ENCODE measurements around the gene RANGAP1. TPM values are rescaled to one million over a fixed set of nuclear protein-coding genes. Genes with fewer than 3 reads are reported as not detected.

RANGAP1 gene
- total RNA-seq: 10 to 100 TPM; 31.4 to 75.2 (median 52.1) TPM

GRCh38 chr22:41285820-41286638 lies at the start of gene RANGAP1:
Gene RANGAP1, minus strand, starts transcription at chr22:41286187. Its CDS starts 5,143 bp downstream, at chr22:41281044.
- Histone ChIP-seq H3K9me3 (no peaks in the 10 kb centered on the region), H3K27ac (peak within 1 kb of the TSS; percentile 88 to 94 (median 91)), H3K27me3 (no peaks in the 10 kb centered on the region), H3K4me3 (peak within 1 kb of the TSS; percentile 81 to 99 (median 86)), H3K36me3 (peaks cover 0 to 35% of the 10 kb centered on the region in 2 donors), H3K4me1 (peaks cover 14% of the 10 kb centered on the region in 2 donors)
- TF ChIP-seq CTCF (IDR thresholded peaks at IDR 0.05 in 4 of 5, conservative IDR thresholded peaks at IDR 0.05 in 1 of 5): peak in 2 of 5 experiments; percentile 33 to 38
- TF ChIP-seq POLR2A (IDR thresholded peaks at IDR 0.05): peak; percentile 91 to 92
- ATAC-seq: peak; percentile 97 to 98
- in situ Hi-C loops (cut with MboI; ENCODE audit: low sequenced_read_pairs in 4 of 4) (loop anchor here in 1 of 4 donors (25.0 kb wide), 1 partner anchor 251 kb away; the partner anchor contains the start of gene POLR3H), intact Hi-C loops (cut with DNase I; ENCODE audit: low total_unique reads) (loop anchor here (1.0 to 10.0 kb wide), 6 partner anchors 41 to 799 kb away; partner anchors contain the start of genes L3MBTL2, POLR3H, RBX1 and TEF)
- DNase-seq: peak; percentile 97 to 98

DNA sequence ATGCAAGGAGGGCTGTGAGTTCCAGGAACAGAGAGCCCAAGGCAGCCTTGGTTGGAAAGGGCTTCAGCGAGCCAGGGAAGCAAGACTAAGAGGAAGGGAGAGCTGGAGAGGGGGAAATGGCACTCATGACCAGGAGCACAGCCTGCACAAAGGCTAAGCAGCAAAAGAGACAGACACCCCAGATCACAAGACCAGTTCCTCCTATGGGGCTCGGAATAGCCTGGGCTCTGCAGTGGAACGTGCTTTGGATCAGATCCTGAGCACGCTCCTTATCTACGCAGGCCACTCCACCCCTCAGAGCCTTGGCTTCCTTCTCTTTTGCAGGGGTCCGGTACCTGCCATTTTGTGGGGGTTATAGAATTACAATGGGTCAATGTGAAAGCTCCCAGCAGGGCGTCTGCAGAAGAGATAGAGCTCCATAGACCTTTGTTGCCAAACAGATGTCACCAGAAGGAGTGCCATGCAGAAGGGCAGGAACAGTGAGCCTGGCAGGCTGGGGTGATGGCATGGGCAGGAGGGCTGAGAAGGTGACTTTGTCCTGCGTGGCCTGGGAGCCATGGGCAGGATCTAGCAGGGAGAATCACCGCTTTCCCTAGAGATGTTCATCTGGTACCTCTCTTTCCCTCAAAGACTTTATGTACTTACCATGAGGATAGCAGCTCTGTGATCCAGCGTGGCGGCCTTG lies 49.1 kb upstream of the RANGAP1 start:
- Histone ChIP-seq H3K4me3 (no peak overlapping the region), H3K27ac (no peak overlapping the region), H3K9me3 (no peaks in the 10 kb centered on the region), H3K4me1 (no peaks in the 10 kb centered on the region), H3K27me3 (no peaks in the 10 kb centered on the region), H3K36me3 (peaks cover 0 to 58% of the 10 kb centered on the region in 2 donors)
- intact Hi-C loops (cut with DNase I; ENCODE audit: low total_unique reads) (no loop called here), in situ Hi-C loops (cut with MboI; ENCODE audit: low sequenced_read_pairs in 4 of 4) (no loop called here)
- TF ChIP-seq POLR2A (IDR thresholded peaks at IDR 0.05) (no peak), CTCF (IDR thresholded peaks at IDR 0.05 in 4 of 5, conservative IDR thresholded peaks at IDR 0.05 in 1 of 5) (no peak)
- no peak for DNase-seq
- no peak for ATAC-seq

GRCh38 chr22:41334215-41334614 lies 48.2 kb upstream of the RANGAP1 start:
- H3K4me1 ChIP-seq: no peaks in the 10 kb centered on the region
- H3K27ac ChIP-seq: no peak overlapping the region
- intact Hi-C loops (cut with DNase I; ENCODE audit: low total_unique reads): no loop called here
- no peaks in the 10 kb centered on the region for H3K9me3 ChIP-seq
- TF ChIP-seq POLR2A (IDR thresholded peaks at IDR 0.05) (no peak), CTCF (IDR thresholded peaks at IDR 0.05 in 4 of 5, conservative IDR thresholded peaks at IDR 0.05 in 1 of 5) (no peak)
- H3K36me3 ChIP-seq: peaks cover 0 to 58% of the 10 kb centered on the region in 2 donors
- no peak for ATAC-seq
- in situ Hi-C loops (cut with MboI; ENCODE audit: low sequenced_read_pairs in 4 of 4): no loop called here
- DNase-seq: no peak
- H3K4me3 ChIP-seq: no peak overlapping the region
- H3K27me3 ChIP-seq: no peaks in the 10 kb centered on the region

GRCh38 chr22:41333806-41334205 lies 47.8 kb upstream of the RANGAP1 start:
- no peak overlapping the region for H3K27ac ChIP-seq
- peaks cover 0 to 56% of the 10 kb centered on the region in 2 donors for H3K36me3 ChIP-seq
- H3K27me3 ChIP-seq: no peaks in the 10 kb centered on the region
- DNase-seq: no peak
- no peaks in the 10 kb centered on the region for H3K9me3 ChIP-seq
- no peaks in the 10 kb centered on the region for H3K4me1 ChIP-seq
- intact Hi-C loops (cut with DNase I; ENCODE audit: low total_unique reads): no loop called here
- ATAC-seq: no peak
- in situ Hi-C loops (cut with MboI; ENCODE audit: low sequenced_read_pairs in 4 of 4): no loop called here
- no peak for TF ChIP-seq CTCF (IDR thresholded peaks at IDR 0.05 in 4 of 5, conservative IDR thresholded peaks at IDR 0.05 in 1 of 5)
- no peak for TF ChIP-seq POLR2A (IDR thresholded peaks at IDR 0.05)
- no peak overlapping the region for H3K4me3 ChIP-seq

Data from gastrocnemius medialis (tissue), 4 donors.